GM21381 (cell line): Measurements from ENCODE around the gene ERGIC1.
A peak's percentile ranks its signal among the peaks of the same experiment; 100 is the strongest.

Experiments used
- ATAC-seq: cut with Tn5 transposase; IDR thresholded peaks from one replicate; pipeline ENCODE4 v1.9.1; 2021; ENCODE audit warnings: mild to moderate bottlenecking, moderate library complexity; ENCODE audit not compliant: unreplicated experiment

Gene ERGIC1

DNA sequence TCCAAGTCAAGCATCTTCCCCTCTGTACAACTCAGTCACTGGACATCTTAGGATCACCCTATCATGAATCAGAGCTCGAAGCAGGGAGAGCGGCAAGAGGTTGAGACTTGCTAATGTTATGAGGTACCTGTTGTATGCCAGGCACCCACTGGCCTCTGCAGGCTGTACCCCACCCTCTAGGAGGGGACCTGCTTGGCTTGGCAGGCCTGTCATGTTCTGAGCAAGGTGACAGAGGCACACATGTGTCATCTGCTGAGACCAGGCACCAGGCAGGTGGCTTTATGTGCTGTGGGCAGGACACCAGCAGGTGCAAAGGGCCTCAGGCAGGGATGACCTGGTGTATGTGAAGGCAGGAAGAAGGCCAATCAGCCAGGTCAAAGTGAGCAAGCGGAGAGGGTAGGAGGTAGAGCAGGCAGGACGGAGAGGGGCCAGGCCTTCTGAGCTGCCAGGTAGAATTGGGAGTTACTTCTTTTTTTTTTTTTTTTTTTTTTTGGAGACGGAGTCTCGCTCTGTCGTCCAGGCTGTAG is 64.9 kb downstream of the ERGIC1 start:
- no peak for ATAC-seq

DNA sequence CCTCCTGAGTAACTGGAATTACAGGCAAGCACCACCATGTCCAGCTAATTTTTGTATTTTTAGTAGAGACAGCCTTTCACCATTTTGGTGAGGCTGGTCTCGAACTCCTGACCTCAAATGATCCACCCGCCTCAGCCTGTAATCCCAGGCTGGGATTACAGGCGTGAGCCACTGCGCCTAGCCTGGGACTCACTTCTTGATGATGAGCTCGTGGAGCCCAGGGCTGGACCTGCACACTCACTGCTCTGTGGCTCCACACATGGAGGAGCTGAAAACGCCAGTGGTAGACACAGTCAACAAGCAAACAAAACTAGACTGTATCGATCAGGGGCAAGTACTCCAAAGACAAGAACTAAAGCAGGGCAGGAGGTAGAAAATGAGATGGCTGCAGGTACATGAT is 65.4 kb downstream of the ERGIC1 start:
- no peak for ATAC-seq

DNA sequence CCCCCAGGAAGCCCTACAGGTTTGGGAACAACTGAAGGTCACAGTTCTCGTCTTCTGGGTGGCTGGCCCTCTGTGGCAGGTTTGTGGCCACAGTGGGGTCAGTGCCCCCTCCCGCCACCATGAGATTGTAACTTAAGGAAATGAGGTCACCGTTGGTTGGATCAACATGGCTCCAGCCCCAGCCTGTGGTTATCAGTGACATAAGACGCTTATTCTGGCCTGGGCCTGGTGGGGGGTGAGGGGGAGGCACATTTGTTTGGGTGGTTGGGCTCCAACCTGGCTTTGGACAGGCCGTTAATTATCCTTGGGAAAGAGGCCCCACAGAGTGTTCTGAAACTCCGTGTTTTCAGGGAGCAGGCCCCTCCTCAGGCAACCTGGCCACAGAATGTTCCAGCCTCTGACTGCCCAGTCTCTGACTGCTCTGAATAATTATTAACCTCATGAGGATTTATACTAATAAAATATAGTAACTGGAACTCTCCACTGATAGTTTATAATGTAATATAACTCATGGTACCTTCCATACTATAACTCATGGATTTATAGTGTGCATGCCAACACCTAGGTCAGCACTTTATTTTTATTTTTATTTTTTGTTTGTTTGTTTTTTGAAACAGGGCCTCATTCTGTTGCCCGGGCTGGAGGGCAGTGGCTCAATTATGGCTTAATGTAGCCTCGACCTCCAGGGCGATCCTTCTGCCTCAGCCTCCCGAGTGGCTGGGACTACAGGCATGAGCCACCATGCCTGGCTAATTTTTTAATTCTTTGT is 67.1 kb downstream of the ERGIC1 start:
- ATAC-seq, result no peak

DNA sequence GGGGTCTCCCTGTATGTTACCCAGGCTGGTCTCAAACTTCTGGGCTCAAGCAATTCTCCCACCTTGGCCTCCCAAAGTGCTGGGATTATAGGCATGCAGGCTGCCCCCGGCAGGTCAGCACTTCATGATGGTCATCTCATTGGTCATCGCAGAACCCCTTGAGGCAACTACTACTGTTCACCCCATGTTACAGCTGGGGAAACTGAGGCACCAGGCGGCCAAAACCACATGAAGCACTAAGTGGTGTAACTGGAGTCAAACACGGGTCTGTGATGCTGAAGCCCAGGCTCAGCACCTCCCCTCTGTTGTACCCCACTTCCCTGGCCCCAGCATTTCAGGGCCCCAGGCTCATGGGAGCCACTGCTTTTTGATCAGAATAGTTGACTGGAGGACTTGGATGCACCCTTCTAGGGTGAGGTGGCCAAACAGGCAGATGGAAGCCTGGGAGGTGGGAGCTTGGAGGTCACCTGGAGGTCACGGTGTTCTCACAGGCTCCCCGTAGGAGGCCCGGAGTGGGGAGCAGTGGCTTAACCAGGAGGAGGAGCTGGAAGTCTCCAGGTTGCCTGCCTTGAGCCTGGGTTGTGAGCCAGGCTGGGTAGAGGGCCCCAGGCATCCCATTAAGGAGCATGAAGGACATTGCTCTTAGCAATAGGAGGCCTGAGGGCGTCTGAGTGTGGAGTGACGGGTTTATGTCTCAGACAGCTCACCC is 67.9 kb downstream of the ERGIC1 start:
- no peak for ATAC-seq

DNA sequence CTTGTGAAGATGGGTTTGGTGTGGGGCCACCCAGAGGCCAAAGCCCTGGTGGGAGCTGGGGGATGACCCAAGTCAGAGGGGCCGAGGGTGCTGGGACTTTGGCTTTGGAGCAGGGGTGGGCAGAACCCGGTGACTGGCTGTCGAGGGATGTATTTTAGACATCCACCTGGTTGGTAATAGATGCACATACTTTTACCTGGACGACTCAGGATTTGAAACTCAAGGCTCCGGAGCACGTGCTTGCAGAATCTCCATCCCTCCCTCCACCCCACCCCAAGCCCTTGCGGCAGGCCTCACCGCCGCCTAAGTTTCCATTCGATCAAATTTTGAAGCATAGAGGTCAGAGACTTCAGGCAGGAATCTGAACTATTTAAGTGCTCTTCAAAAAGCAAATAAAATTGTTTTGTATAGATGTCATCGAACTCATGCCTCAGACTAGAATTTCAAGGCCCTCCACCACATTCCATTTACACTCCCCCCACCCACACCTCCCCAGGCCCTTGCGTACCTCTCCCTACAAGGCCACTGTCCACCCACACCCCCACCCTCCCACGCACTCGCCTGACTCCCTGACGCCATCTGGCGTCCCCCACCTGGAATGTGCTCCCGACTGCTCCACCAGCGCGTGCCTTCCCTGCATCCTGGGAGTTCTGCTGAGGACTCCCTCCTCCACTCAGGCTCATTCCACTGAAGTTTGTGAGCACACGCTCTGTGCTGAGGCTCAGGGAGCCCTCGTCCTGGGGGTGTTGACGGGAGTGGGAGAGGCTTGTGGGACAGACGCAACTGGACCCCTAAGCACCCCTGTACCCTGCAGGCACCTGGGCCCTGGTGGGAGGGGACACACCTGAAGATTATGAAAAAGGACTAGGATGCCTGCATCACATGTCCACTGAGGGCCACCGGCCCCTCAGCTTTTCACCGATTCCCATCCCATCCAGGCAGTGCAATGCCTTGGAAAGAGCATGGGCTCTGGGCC is 68.7 kb downstream of the ERGIC1 start:
- ATAC-seq, result no peak

DNA sequence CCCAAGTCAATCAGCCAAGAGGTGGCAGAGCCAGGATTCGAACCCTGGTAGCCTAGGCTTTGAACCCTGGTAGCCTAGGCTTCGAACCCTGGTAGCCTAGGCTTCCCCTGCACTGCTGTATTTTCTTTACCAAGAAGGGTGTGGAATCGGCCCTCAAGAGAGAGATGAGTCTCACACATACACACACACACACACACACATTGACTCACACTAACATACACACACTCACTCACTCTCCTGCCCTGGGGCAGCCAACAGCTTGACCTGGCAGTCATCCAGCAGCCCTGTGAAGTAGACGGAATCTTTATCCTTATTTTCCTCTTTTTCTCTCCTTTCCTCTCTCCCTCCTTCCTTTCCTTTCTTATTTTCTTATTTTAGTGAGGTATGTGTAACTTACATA is 69.7 kb downstream of the ERGIC1 start:
- ATAC-seq, result no peak

DNA sequence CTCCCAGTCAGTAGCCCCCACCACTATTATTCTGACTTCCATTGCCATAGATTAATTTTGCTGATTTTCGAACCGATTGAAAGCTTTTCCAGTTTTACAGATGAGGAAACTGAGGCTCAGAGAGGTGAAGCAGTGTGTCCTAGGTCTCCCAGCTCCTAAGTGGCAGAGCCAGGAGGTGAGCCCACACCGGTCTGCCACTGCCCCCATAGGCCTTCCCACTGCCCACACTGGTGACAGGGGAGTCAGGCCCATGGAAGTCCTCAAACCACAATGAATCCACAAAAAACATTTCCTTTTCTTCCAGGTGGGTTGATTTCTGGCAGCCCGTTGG is 70.2 kb downstream of the ERGIC1 start:
- ATAC-seq, result no peak

DNA sequence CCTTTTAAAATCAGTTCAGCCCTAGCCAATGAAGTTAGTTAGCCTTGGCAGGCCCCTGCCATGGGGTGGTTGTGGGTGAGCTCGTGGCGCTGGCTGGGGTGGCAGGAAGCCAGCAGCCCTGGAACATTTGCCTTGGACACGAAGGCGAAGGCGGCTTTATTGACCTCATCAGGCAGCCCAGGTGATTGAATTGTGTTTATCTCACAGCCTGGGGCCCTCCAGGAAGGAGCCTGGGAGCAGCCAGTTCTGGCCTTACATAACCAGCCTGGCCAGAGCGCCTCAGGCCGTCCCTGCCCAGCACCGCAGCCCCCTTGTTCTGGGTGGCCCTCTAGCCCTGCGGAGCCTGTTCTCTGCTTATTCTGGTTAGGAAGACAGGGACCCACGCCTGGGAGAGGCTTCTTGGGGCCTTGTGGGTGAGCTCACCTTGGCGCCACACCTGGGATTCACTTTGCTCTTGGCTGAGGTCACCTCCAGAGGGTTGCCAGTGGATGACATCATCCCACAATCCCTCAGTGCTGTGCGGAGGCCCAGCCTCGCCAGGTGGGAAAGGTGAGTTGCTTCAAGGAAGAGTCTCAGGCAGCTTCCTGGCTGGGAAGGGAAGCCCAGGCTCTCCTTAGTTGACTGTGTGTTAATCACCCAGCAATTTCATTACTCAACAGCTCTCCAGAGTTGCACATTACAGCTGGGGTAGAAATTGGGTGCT is 70.7 kb downstream of the ERGIC1 start:
- ATAC-seq, result no peak

DNA sequence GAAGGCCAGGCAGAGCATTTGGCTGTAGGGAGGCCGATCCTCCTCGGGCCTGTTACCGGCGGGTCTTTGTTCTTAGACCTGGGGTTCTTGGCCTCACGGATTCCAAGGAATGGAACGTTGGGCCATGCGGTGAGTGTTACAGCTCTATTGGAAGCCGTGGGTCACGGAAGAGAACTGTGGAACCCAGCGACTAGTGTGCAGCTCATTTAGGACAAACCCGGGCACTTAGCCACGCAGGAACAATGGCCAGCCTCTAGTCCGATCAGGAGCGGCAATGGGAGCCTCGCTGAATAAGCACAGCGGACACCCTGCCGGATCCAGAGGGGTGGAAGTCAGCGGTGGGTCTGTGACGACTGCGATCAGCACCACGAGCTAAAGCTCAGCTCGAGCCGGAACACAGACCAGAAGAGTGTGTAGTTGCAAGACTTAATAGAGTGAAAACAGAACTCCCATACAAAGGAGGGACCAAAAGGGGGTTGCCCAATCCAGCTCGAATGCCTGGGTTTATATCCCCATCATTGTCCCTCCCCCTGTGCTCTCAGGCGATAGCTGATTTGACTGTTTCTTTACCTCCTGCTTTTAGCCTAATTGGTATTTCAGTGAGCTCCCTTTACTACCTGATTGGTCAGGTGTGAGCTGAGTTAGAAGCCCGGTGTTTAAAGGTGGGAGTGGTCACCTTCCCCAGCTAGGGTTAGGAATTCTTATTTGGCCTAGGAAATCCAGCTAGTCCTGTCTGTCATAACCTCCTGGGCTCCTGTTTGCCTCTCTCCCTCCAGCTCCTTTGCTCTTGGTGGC is 71.5 kb downstream of the ERGIC1 start:
- no peak for ATAC-seq

DNA sequence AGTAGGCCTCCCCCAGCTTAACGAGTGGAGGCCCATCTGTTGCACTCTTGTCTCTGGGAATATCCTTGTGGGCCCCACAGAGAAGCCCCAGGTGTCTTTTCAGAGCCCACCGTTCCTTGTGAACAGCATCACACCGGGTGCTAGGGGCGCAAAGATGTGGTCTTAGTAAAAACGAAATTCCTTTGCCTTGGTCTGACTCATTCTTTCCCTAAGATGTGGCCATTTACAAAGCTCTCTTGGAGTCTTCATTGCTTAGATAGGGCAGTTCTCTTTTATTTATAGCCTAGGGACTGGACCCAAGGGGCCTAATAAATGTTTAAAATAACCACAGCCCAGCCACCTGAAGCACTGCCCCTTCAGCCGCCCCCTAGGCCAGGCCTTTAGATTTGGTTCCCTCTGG is 72.4 kb downstream of the ERGIC1 start:
- ATAC-seq, result peak; percentile 41

DNA sequence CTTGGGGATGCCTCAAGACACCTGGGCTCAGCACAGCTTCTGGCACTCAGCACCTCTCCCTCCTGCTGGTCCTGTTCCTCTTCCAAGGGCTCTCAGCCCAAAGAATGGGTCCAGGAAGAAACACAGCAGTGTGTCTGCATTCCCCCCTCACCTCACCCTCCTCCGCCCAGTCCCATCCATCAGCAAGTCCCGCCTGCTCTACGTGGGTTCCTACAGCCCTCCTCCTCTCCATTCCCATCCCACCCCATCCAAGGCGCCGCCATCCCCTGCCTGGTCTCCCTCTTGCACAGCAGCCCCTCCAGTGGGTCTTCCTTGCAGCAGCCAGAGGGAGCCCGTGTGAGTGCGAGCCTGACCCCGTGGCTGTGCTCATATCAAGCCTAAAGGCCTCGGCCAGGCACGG is 72.8 kb downstream of the ERGIC1 start:
- ATAC-seq, result no peak

DNA sequence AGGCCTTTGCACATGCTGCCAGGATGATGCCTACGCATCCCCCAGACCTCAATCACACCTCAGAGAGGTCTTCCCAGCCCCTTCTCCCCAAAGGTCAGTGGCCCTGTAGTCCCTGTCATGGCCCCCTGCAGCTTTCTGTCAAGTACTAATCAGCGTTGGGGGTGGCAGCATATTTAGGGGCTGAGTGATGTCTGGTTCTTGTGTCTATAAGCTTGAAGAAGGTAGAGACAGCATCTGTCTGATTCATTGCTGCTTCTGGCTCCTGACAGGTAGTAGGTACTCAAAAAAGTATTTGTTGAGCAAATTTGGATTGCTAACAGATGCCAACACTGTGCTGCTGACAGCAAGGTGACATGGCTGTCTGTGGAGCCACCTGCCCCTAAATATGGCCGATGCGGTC is 73.6 kb downstream of the ERGIC1 start:
- ATAC-seq, result no peak

DNA sequence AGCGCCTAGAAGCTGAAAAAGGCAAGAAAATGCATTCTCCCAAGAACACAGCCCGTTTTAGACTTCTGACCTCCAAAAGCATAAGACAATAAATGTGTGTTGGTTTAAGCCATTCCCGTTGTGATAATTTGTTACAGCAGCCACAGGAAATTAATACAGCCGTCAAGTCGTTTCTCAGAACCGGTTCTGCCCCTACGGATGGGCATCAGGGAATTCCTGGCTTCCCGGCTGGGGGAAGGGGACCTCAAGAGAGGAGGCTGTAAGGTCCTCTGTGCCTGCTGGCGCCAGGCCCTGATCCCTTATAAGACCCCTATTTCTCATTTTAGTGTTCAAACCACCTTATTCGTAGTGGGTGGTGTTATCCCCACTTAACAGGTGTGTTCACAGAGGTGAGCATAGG is 74.6 kb downstream of the ERGIC1 start:
- no peak for ATAC-seq

DNA sequence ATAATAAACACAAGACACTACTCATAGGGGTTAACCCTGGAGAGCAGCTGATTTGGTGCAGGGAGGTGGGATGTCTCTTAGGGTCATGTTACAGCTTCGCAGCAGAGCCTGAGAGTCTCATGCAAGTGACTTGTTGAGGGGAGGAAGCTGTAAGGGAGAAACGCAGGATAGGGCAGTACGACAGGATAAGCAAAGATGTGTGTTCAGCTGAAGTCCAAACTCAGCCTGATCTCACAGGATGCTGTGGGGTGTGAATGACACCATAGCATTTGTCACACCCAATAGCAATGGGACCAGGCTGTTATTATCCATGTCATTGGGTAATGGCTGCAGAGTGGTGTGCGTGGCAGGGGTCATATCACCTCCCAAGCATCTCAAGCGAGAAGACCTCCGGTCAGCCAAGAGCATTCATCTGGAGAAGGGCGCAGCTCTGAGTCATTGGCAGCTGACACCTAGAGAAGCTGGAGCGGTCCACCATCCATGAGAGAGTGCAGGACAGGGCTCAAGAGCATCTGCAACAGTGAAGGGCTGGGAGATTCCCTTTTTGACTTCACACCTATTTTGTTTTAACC is 76.0 kb downstream of the ERGIC1 start:
- ATAC-seq, result peak; percentile 48

DNA sequence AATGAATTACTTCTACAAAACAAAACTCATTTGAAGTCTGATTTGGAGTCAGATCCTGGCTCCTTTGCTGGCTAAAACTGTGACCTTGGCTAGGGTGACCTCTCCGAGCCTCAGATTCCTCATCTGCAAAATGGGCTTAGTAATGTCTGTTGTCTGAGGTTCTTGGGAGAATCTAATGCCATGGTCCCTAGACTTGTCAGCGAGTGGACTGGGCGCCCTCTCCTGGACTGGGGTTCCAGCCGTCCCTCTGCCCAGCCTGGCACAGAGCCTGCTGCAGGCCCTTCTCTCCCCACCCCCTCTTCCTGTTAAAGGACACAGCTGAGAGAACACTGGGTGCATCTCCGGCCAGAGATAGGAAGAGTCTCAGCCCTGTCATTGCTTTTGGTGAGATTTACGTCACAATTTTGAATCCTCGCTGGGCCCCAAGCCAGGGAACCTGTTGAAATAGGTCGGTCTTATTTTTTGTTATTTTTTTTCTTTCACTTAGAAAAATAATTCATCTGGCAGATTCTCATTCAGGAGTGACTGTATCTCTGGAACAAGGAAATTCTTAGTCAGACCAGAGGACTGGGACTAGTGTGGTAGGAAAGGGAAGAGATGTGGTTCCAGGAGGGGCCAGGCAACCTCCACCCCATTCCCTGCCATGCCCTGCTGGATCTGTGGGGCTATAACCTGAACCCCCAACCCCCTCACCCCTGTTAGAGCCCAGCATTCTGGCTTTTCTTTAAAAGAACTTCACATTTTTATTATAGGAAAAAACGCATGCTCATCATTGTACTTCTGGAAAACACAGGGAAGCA is 77.0 kb downstream of the ERGIC1 start:
- ATAC-seq, result peak; percentile 39

DNA sequence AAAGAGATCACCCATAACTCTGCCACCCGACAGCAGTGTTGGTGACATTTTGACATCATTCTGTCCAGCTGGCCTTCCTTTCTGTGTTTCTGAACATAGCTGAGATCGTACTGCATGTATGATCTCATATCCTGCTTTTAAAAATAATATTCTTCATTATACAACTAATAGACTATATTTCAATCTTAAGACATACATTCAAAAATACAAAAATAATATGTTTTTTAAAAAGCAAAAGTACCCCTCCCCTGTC is 77.5 kb downstream of the ERGIC1 start:
- ATAC-seq, result no peak

DNA sequence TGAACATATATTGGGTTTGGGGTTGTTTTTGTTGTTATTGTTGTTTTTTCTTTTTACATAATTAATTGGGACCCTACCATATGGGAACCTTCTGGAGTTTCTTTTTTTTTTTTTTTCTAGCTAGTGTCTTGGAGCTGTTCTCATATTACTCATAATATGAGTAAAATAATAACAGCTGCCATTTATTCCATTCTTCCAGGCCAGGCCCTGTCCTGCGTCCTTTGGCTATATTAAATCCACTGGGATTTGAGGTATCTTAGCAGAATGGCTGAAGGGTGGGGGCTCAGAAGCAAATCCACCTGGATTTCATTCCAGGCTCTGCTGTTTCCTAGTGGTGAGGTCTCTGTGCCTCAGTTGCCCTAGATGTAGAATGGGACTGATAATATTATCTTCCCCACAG is 77.9 kb downstream of the ERGIC1 start:
- no peak for ATAC-seq

DNA sequence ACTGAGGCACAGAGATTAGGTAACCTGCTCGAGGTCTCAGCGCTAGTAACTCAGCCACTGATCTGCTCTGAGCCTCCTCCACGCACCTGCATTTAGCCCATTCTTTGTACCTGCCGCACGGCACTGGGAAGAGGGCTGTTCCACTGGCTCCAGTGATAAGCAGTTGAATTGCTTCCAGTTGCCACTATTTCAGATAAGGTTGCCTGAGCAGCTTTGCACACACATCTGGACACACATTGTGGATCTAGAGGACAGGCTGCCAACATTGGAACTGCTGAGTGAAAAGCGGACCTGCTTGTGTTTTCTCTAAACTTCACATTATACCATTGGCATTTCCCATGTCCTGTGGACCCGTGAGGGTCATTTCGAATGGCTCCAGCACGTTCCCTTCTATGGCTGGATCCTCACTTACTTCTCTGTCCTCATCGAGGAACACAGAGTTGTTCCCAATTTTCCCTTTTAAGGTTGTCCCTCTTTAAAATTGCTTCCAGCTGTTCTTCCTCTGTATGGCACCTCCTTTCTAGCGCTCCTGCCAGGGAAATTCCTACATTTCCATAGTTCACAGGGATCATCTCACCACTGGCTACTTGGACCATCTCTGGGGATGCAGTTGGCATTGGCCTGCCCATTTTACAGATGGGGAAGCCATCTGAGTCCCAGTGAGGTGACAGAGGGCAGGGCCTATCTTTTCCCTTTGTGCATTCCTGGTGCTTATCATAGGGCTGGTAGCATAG is 79.2 kb downstream of the ERGIC1 start:
- ATAC-seq, result no peak
